Measurements from ENCODE around the gene SPTBN4. TPM values are rescaled to one million over a fixed set of nuclear protein-coding genes. Genes with fewer than 3 reads are reported as not detected.
A peak's percentile ranks its signal among the peaks of the same experiment; 100 is the strongest.
"Not testable (repeated sequence)": the region's sequence is repeated elsewhere in the genome, so short reads cannot be mapped to it uniquely, and the experiment has no call there.

Gene SPTBN4
- total RNA-seq, 1 donor from 2014 or later = 1.2 TPM

DNA sequence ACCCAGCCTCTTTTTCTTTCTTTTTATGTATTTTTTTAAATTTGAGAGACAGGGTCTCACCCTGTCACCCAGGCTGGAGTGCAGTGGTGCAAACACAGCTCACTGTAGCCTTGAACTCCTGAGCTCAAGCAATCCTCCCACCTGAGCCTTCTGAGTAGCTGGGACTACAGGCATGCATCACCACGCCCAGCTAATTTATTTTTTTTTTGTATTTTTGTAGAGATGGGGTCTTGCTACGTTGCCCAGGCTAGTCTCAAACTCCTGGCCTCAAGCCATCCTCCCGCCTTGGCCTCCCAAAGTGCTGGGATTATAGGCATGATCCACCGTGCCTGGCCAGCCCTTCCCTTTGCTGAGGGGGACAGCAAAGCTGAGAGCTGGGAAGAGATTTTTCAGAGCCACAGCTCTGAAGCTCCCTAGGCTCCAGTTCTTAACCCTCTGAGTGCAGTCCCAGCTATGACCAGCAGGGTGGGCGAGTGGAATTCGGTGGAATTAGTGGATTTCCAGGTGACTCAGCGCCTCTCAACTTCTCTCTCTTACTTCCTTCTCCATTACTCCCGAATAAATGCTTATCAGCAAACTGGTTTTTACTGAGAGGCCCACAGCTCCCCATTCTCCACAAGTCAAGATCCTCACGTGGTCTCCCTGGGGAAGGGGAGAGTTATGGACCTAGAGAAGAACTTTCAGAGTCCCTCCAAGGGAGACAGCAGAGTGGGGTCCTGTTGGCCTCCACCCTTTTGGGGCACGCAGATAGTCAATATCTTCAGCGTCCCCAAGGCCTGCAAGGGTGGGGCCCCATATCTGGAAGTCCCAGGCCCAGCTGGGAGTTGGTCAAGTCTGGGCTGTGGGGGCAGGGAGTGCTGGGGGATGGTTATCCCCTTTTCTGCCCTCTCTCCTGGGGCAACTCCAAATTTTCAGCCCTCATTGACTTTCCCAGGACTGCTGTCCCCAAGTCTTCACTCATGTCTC, 2.5 kb upstream of the SPTBN4 start:
- ATAC-seq = peak; percentile 45
- DNase-seq (ENCODE audit: low spot score) = peak; percentile 83

DNA sequence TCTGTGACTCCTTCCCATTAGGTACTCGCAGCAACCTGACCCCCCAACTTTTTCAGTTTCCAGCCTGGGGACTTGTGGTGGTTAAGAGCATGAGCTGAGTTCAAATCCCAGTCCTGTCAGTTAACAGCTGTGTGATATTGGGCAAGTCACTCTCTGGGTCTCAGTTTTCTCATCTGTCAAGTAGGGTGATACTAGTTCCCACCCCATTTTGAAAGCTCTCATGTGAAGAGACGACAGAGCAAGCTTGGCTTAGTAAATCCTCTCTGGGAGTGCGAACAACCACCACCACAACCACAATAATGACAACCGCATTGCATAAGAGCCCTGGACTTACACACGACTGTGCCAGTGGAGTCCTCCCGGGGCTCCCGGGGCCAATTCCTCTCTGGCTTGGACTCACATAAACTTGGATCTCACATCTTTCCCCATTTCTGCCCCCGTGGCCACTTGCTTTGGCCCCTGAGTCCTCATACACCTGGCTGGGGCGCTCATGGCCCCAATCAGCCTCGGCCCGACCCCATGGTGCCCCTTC, 1.7 kb upstream of the SPTBN4 start:
- no peak for DNase-seq (ENCODE audit: low spot score)
- ATAC-seq = peak; percentile 45

DNA sequence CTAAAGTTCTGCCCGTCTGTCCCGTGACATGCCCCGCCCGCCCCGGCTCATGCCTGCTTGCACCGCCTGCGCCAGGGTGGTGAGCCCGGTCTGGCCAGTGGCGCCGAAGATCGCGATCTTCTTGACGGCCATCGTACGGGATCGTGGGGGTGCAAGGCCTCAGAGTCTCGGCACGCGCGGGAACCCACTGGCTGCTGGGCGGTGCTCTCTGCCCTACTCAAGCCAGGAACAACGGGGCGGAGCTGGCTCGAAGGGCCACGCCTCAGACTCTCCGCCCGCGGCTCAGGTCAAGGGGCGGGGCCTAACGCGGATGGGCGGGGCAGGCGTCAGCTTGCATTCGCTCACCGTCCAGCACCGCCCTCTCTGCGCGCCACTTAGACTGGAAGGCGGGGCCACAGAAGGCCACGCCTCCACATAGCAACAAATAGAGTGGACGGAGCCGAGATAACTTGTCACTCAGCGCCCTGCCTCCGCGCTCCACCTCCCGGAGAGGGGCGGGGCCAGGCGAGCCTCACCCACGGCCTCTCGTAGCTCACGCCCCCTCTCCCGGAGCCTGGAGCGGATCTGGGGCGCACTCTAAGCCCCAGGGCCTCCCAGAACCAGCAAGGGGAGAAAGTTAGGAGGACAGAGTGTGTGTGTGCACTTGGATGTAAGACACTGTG, 1.1 kb upstream of the SPTBN4 start, which contains the start of gene BLVRB:
TSS of gene BLVRB (minus strand) at position 189 of the 662 bp plus-strand sequence. CDS start at position 132, 57 bp downstream.
- peak; percentile 100 for DNase-seq (ENCODE audit: low spot score)

DNA sequence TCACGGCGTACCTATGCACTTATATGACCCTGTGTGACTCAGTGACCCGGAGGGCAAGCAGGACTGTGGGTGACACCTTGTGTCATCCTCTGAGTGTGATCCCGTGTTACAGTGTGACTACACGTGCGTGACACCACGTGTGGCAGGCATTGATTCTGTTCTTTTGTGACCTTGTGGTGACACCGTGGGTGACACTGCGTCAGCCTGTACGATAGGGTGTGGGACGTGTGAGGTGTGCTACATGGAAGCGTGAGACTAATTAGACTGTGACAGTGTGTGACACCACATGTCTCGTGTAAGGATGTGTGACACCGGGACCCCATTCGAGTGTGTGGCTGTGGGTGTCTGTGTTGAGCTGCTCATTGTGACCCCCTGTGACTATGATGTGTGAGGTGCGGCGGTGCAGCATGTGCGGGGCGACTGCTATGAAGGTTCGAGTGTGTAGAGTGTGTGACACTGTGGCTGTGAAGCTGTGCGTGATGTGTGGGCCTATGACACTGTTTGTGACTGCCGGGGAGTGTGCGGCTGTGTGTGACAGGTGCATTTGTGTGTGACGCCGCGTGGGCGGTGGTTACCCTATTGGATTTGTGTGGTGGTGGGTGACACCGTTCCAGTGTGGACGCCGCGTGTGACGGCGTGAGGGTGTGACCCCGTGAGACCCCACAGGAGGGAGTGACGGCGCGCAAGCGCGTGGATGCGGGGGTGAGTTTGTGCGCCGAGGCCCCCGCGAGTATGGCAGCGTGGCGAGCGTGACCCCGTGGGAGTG, 399 bp upstream of the SPTBN4 start:
- ATAC-seq (peak; percentile 10), DNase-seq (ENCODE audit: low spot score) (peak; percentile 60)

More for the DNA sequence above, 1.1 kb upstream of the SPTBN4 start, which contains the start of gene BLVRB:
- ATAC-seq = peak; percentile 86

DNA sequence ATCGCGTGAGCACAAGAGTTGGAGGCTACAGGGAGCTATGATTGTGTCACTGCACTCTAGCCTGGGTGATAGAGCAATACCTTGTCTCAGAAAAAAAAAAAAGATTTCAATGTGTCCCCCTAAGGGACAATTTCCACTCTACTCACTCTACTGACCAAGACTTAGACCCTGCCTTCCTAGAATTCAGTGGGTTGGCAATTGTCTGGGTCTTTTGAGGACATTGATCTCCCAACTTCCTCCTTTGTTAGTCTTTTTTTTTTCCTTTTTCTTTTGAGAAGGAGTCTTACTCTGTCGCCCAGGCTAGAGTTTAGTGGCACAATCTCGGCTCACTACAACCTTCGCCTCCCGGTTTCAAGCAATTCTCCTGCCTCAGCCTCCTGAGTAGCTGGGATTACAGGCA, 2.2 kb downstream of the SPTBN4 start:
- no peak for ATAC-seq
- no peak for DNase-seq (ENCODE audit: low spot score)

DNA sequence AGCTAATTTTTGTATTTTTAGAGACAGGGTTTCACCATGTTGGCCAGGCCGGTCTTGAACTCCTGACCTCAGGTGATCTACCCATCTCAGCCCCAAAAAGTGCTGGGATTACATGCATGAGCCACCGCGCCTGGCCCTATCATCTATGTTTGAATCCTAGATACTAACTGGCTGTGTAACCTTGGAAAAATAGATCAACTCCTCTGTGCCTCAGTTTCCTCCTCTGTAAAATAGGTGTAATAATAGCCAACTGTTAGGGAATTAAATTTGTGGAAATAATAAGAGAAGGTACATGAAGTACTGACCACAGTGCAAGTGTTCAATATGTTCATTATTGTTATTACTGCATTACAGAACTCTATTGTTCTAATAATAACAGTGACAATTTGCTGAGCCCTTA, 4.3 kb downstream of the SPTBN4 start:
- no peak for ATAC-seq
- DNase-seq (ENCODE audit: low spot score) = no peak

DNA sequence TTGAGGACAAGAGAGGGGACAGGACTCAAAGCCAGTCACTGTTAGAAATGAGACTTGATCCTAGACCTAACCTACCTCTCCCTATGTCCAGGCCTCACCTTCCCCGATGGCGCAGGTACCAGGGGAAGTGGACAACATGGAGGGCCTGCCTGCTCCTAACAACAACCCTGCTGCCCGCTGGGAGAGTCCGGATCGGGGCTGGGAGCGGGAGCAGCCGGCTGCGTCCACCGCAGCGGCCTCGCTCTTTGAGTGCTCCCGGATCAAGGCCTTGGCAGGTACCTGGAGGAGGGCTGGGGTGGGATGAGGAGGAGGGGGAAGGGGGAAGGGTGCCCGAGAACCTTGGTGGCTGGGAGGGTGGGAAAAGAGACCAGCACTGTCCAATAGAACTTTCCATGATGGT, 5.7 kb downstream of the SPTBN4 start:
- ATAC-seq (no peak), DNase-seq (ENCODE audit: low spot score) (no peak)

DNA sequence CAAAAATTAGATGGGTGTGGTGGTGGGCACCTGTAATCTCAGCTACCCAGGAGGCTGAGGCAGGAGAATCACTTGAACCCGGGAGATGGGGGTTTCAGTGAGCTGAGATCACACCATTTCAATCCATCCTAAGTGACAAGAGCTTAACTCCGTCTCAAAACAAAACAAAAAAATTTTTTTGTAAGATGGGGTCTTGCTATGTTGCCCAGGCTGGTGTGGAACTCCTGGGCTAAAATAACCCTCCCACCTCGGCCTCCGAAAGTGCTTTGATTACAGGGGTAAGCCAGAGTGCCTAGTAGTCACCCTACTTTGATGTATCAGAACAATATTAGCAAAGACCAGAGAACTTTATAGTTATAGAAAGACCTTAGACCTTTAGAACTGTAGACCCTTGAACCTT, 7.9 kb downstream of the SPTBN4 start:
- ATAC-seq (no peak), DNase-seq (ENCODE audit: low spot score) (no peak)

DNA sequence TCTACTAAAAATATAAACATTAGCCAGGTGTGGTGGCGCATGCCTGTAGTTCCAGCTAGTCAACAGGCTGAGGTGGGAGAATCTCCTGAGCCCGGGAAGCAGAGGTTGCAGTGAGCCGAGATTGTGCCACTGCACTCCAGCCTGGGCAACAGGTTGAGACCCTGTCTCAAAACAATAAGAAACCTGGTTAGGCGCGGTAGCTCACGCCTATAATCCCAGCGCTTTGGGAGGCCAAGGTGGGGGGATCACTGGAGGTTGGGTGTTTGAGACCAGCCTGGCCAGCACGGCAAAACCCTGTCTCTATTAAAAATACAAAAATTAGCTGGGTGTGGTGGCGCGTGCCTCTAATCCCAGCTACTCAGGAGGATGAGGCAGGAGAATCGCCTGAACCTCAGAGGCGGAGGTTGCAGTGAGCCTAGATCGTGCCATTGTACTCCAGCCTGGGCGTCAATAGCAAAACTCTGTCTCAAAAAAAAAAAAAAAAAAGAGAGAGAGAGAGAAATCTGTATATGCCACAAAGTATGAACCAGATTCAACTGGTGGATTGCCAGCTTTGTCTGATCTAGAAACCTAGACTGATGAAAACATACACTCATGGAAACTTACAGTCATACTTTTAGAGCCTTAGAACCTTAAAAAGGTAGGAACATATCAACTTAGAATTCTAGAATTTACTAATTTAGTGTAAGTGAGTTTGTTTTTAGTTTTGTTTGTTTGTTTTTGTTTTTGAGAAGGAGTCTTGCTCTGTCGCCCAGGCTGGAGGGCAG, 9.3 kb downstream of the SPTBN4 start:
- not testable (repeated sequence) for ATAC-seq; DNase-seq (ENCODE audit: low spot score)

DNA sequence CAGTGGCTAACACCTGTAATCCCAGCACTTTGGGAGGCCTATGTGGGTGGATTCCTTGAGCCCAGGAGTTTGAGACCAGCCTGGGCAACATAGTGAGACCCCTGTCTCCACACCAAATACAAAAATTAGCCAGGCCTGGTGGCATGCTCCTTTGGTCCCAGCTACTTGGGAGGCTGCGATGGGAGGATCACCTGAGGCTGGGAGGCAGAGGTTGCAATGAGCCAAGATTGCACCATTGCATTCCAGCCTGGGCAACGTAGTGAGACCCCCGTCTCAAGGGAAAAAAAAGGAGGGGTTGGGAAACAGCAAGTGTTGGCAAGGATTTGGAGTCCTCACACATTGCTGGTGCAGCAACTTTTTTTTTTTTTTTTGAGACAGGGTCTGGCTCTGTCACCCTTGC, 19.2 kb downstream of the SPTBN4 start:
- no peak for ATAC-seq

DNA sequence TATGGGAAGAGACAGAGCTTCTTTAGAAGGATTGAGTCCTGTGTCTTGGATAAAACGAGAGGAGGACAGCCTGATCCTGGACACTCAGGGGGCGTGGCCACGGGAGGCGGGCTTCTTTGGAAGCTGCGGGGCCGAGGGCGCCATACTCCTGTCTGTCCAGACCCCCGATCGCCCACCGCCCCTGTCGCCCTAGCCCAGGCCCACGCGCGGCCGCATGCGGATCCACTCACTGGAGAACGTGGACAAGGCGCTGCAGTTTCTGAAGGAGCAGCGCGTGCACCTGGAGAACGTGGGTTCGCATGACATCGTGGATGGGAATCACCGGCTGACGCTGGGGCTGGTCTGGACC, 23.1 kb downstream of the SPTBN4 start:
- DNase-seq (ENCODE audit: low spot score) = no peak
- ATAC-seq = no peak

More for the DNA sequence above, 19.2 kb downstream of the SPTBN4 start:
- DNase-seq (ENCODE audit: low spot score) = no peak

DNA sequence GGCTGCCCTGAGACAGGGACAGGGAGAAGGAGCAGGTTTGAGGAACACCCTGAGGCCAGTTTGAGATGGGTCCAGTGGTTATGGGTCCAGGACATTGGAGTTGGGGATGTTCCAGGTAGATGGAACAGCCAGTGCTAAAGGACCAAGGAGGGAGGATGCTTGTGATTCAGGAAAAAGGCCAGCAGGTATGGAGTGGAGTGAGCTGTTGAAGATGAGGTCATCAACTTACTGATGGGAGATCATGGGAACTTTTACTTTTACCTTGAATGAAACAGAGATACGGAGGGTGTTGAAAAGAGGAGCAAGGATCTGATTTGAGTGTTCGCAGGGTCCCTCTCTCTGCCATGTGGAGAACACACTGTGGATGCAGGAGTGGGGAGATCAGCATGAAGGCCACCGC, 25.5 kb downstream of the SPTBN4 start:
- no peak for DNase-seq (ENCODE audit: low spot score)
- ATAC-seq = no peak

DNA sequence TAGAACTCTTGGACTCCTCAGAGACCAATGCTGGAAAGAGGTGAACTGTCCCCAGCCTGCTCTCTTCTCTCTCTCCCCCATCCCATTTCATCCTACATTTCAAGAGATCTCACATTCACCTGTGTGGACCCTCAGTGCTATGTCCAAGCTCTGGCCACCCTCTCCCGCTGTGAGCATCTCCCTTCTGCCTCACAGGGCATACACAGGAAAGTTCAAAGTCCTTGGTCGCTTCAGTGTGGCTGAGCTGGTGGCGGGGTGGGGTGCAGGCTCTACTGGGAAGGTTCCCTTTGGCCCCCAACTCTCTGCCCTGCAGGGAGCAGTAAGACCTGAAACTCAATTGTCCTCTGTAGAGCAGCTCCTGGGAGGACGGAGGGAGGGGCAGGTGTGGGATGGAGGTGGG, 27.0 kb downstream of the SPTBN4 start:
- ATAC-seq (no peak), DNase-seq (ENCODE audit: low spot score) (no peak)

DNA sequence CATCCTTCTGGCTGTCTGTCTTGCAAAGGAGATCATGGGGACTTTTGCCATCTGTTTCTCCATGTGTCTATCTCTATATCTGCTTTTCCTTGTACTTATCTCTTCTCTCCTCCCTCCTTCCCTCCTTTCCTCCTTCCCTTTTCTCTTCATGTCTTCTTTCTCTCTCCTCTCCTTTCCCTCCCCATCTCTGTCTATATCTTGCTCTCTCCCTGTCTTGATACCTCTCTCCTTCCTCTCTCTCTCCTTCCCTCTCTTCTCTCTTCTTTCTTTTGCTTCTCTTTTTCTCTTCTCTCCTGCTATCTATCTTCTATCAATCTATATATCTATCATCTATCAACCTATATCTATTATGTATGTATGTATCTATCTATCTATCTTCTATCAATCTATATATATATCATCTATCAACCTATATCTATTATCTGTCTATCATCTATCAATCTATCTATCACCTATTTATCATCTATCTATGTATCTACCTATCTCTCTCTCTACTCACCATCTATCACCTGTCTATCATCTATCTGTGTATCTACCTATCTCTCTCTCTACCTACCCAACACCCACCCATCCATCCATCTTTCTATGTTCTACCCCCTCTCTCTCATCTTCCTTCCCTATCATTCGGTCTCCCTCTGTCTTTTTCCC, 27.5 kb downstream of the SPTBN4 start:
- ATAC-seq (no peak), DNase-seq (ENCODE audit: low spot score) (no peak)

DNA sequence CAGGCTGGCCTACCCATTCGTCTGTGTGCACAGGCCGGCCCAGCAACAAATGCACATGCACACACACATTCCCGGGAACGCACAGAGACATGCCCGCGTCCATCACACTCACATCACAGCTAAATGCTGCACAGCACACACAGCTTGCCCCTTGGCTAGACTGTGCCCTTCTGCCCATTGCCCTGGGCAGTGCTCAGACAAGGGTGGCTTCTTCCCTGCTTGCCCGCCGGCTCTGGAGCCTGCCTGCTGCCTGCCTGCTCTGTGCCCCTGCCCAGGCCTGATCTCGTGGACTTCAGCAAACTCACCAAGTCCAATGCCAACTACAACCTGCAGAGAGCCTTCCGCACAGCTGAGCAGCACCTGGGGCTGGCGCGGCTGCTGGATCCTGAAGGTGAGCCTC, 30.4 kb downstream of the SPTBN4 start:
- DNase-seq (ENCODE audit: low spot score) = no peak
- ATAC-seq = no peak

DNA sequence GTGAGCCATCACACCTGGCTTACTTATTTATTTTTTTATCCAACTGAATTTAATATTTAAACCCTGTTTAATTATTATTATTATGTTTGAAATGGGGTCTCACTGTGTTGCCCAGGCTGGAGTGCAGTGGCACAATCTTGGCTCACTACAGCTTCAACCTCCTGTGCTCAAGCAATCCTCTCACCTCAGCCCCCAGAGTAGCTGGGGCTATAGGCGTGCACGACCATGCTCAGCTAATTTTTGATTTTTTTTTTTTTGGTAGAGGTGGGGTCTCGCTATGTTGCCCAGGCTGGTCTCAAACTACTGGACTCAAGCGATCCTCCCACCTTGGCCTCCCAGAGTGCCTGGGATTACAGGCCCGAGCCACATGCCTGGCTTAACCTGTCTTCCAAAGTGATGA, 32.5 kb downstream of the SPTBN4 start:
- ATAC-seq = no peak
- no peak for DNase-seq (ENCODE audit: low spot score)

DNA sequence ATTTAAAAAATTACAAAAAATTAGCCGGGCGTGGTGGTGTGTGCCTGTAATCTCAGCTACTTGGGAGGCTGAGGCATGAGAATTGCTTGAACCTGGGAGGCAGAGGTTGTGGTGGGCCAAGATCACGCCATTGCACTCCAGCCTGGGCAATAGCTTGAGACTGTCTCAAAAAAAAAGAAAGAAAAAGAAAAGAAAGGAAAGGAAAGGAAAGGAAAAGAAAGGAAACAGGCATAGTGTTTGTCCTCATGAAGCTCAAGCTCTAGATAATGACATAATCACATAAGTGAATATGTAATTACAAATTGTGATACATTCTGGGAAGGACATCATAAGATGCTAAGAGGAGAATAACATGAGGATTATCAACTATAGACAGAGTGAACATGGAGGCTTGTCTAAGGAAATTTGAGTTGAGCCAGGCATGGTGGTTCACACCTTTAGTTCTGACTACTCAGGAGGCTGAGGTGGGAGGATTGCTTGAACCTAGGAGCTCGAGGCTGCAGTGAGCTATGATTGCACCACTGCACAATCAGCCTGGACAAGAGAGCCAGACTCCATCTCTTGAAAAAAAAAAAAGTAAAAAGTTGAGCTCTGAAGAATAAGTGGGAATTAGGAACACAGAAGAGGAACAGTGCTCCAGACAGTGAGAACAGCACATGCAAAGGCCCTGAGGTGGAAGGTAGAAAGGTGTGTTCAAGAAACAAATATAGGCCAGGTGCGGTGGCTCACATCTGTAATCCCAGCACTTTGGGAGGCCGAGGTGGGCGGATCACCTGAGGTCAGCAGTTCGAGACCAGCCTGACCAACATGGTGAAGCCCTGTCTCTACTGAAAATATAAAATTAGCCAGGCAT, 34.1 kb downstream of the SPTBN4 start:
- not testable (repeated sequence) for ATAC-seq; DNase-seq (ENCODE audit: low spot score)

DNA sequence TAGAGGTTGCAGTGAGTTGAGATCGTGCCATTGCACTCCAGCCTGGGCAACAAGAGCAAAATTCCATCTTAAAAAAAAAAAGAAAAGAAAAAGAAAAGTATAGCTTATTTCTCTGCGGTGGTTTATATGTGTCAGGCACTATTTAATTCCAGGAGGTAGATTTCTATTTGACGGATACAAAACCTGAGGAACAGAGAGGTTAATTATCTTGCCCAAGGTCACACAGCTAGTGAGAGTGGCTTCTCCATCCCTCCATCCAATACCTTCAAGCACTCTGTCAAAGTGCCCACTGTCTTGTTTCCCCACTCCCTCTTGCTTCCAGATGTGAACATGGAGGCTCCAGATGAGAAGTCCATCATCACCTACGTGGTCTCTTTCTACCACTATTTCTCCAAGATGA, 34.8 kb downstream of the SPTBN4 start:
- ATAC-seq = no peak
- no peak for DNase-seq (ENCODE audit: low spot score)

DNA sequence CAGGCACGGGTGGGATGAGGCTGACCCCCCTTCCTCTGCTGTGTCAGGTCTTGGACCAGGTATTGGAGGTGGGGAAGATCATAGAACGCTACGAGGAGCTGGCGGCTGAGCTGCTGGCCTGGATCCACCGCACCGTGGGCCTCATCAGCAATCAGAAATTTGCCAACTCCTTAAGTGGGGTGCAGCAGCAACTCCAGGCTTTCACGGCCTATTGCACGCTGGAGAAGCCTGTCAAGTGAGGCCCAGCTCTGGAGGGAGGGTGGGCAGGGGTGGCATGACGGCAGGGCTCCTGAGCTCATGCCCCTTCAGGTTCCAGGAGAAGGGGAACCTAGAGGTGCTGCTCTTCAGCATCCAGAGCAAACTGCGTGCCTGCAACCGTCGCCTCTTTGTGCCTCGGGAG, 35.3 kb downstream of the SPTBN4 start:
- DNase-seq (ENCODE audit: low spot score) (no peak), ATAC-seq (no peak)

All from left lobe of liver (tissue), 2 donors.